Measurements from ENCODE around the gene SNX32. TPM values are rescaled to one million over a fixed set of nuclear protein-coding genes. Genes with fewer than 3 reads are reported as not detected.

Gene SNX32
- total and polyA plus RNA-seq, 8 donors = 0.24 to 4.4 (median 2.7) TPM

DNA sequence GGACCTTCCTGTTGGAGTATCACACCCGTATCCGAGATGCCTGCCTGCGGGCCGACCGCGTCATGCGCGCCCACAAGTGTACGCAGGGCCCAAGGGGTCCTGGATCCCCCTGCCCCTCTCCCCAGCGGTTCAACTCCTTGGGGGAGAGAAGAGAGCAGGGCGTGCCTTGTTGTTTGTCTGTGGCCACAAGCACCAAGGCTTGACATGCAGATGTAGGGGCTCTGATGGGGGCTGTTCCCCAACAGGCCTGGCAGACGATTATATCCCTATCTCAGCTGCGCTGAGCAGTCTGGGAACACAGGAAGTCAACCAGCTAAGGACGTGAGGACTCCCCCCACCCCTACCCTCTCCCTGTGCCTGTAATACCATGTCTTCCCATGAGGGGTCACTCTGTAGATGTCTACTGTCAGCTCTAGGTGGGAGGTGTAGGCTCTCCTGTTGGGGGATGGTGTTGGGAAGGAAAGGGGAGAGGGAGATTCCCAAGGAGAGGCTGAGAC lies 17.4 kb downstream of the SNX32 start:
- no peaks in the 10 kb centered on the region for H3K9me3 ChIP-seq
- no peak for DNase-seq
- H3K27ac ChIP-seq = no peak overlapping the region
- intact Hi-C loops (cut with DNase I) = no loop called here
- H3K27me3 ChIP-seq = no peaks in the 10 kb centered on the region
- no peak overlapping the region for H3K4me3 ChIP-seq
- TF ChIP-seq, protein P1, sequence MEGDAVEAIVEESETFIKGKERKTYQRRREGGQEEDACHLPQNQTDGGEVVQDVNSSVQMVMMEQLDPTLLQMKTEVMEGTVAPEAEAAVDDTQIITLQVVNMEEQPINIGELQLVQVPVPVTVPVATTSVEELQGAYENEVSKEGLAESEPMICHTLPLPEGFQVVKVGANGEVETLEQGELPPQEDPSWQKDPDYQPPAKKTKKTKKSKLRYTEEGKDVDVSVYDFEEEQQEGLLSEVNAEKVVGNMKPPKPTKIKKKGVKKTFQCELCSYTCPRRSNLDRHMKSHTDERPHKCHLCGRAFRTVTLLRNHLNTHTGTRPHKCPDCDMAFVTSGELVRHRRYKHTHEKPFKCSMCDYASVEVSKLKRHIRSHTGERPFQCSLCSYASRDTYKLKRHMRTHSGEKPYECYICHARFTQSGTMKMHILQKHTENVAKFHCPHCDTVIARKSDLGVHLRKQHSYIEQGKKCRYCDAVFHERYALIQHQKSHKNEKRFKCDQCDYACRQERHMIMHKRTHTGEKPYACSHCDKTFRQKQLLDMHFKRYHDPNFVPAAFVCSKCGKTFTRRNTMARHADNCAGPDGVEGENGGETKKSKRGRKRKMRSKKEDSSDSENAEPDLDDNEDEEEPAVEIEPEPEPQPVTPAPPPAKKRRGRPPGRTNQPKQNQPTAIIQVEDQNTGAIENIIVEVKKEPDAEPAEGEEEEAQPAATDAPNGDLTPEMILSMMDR (IDR thresholded peaks at IDR 0.05) = peak in 1 of 2 donors; percentile 47
- peak; percentile 6 for ATAC-seq
- peaks cover 6 to 59% of the 10 kb centered on the region in 2 donors for H3K36me3 ChIP-seq
- H3K4me1 ChIP-seq = peaks cover 4 to 27% of the 10 kb centered on the region in 2 donors

DNA sequence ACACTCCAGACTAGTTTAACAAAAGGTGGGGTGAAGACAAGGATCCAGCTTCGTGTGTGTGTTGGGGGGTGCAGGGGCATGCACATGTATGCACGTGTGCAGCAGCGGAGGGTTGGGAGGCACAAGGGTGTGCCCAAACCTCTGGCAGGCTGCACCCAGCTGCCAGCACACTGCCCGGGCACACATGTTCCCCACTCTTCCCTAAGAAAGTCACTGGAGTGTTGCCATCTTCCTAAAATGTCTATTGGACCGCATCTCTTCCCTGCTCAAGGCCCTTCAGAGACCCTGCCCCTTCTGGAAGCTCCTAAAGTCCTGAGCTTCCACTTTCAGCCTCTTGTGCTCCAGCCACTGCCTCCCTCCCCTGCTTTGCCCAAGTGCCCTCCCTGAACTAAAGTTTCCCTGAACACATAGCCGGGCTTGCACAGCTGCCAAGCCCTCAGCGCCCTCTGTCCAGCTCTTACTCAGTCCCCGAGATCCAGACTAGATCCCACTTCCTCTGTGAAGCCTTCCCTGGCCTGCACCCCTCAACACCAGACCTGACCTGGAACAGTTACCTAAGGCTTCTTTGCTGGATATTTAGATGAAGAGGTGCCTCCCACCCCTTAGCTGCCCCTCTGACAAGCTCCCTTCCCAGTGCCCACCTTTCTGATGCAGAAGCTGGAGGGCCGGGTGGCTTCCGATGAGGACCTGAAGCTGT lies 18.2 kb downstream of the SNX32 start:
- Histone ChIP-seq H3K4me1 (peaks cover 8 to 32% of the 10 kb centered on the region in 2 donors), H3K27me3 (no peaks in the 10 kb centered on the region), H3K9me3 (no peaks in the 10 kb centered on the region), H3K36me3 (peaks cover 6 to 60% of the 10 kb centered on the region in 2 donors), H3K4me3 (no peak overlapping the region), H3K27ac (no peak overlapping the region)
- TF ChIP-seq, protein P1 (IDR thresholded peaks at IDR 0.05) = no peak
- intact Hi-C loops (cut with DNase I) = no loop called here
- DNase-seq (no peak), ATAC-seq (no peak)

DNA sequence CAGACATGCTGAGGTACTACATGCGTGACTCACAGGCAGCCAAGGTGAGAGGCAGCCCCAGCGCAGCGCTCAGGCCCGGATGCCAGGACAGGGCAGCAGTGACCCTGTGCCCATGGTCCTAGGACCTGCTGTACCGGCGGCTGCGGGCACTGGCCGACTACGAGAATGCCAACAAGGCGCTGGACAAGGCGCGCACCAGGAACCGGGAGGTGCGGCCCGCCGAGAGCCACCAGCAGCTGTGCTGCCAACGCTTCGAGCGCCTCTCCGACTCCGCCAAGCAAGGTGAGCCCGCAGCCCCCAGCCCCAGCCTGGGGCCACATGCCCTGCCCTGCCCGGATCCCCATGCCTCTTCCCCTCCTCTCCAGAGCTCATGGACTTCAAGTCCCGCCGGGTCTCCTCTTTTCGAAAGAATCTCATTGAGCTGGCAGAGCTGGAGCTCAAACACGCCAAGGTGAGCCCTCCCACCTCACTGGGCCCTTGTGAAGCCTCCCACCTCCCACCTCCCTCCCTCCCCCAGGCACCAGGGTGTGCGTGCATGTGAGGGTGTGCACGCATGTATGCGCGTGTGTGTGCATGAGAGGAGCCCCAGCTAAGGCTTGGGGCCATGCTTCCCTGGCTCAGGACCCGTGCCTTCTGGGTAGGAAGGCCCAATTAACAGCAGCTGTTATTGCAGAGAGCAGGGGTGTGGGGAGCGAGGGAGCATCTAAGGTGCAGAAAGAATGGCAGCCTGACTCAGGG lies 18.9 kb downstream of the SNX32 start:
- Histone ChIP-seq H3K4me3 (no peak overlapping the region), H3K9me3 (no peaks in the 10 kb centered on the region), H3K27me3 (no peaks in the 10 kb centered on the region), H3K36me3 (peaks cover 6 to 60% of the 10 kb centered on the region in 2 donors), H3K27ac (no peak overlapping the region), H3K4me1 (peaks cover 8 to 32% of the 10 kb centered on the region in 2 donors)
- ATAC-seq (no peak), DNase-seq (peak in 1 of 4 donors; percentile 80)
- TF ChIP-seq, protein P1 (IDR thresholded peaks at IDR 0.05) = no peak
- intact Hi-C loops (cut with DNase I) = no loop called here

DNA sequence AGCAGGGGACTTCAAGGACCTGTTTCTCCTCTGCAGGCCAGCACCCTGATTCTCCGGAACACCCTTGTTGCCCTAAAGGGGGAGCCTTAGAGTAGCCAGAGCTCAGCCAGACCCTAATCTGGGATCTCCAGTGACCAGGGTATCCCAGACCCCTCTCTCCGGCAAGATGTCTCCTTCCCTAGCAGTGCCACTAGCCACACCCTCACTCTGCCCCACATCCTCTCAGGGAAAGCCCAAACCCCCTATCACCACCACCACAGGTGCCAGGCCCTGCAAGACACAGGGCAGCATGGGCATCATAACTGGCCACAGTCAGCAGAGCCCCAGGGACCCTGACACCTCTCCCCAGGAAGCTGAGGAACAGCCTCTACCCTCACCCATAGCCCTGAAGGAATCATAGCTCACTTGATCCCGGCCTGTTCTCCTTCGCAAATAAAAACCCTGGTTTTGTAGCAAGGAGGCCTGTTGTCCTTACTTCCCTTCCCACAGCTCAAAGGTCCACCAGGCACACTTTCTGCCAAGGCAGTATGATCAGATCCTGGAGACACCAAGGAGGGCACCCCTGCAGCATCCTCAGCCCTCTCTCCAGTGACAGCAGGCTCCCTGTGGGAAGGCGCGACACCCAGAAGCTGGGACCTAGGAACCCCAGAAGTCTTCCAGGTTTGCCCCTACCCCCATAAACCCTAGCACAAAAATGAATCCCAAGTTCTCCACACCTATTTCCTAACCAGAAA lies 19.6 kb downstream of the SNX32 start:
- ATAC-seq (no peak), DNase-seq (no peak)
- Histone ChIP-seq H3K9me3 (no peaks in the 10 kb centered on the region), H3K4me3 (no peak overlapping the region), H3K27me3 (no peaks in the 10 kb centered on the region), H3K4me1 (peaks cover 8 to 34% of the 10 kb centered on the region in 2 donors), H3K36me3 (peaks cover 6 to 60% of the 10 kb centered on the region in 2 donors), H3K27ac (no peak overlapping the region)
- intact Hi-C loops (cut with DNase I) = no loop called here
- TF ChIP-seq, protein P1 (IDR thresholded peaks at IDR 0.05) = no peak

Measured in left lung (tissue), 10 donors.